SK-N-SH treated with all-trans-retinoic acid at 6 μM for 48 hours (cell line): Measurements from ENCODE around the gene FRAS1.

Source experiments
- ARNTL ChIP-seq: fragments of 450-650 bp; formaldehyde crosslinking; IDR thresholded peaks from 2 replicates; pipeline ENCODE4 v1.5.0; 2020; ENCODE audit warnings: low read depth, mild to moderate bottlenecking, moderate library complexity, borderline replicate concordance
- PATZ1 ChIP-seq: fragments of 250-450 bp; sonication (Bioruptor Pico); IDR thresholded peaks from 2 replicates; pipeline ENCODE4 v1.8.0; 2020; ENCODE audit warnings: mild to moderate bottlenecking, moderate library complexity, borderline replicate concordance

- TF ChIP-seq PATZ1 (CRISPR knock-in tag) = no peak
- TF ChIP-seq ARNTL (CRISPR knock-in tag) = no peak
These were observed 236.2 kb downstream of the FRAS1 start for GRCh38 chr4:78293348-78293747.
